Upper lobe of left lung (tissue), 4 donors: Measurements from ENCODE around the gene SLC8B1.

Experiments
- POLR2AphosphoS5 ChIP-seq, 2 donors: sonication (generic); formaldehyde crosslinking; IDR thresholded peaks; one replicate each; pipeline ENCODE4 v1.5.1; 2017; ENCODE audit warnings: antibody characterized with exemption in 2 of 2
- TF ChIP-seq, protein P1 (sequence below), 6 experiments: fragments of 450-650 bp in 4 of 6; fragments of 200-600 bp in 2 of 6; sonication (generic) in 2 of 6; IDR thresholded peaks; one replicate each; pipeline ENCODE4 v1.5.1; 2016 to 2019; ENCODE audit warnings: antibody characterized with exemption in 6 of 6

DNA sequence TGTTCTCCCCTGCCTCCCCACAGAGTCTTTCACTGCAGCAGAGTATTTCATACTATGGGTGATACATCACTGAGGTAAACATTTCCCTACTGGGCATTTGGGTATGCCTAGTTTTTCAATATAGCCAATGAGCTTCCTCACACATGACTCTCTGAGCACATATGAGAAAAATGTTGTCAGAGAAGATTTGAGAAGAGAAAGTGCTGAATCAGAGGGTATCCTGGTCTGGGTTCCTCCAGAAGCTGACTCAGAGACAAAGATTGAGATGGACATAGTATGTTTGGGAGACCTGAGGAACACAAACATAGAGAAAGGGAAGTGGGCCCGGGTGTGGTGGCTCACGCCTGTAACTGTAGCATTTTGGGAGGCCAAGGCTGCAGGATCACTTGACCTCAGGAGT, 12.6 kb downstream of the SLC8B1 start:
- TF ChIP-seq, protein P1, sequence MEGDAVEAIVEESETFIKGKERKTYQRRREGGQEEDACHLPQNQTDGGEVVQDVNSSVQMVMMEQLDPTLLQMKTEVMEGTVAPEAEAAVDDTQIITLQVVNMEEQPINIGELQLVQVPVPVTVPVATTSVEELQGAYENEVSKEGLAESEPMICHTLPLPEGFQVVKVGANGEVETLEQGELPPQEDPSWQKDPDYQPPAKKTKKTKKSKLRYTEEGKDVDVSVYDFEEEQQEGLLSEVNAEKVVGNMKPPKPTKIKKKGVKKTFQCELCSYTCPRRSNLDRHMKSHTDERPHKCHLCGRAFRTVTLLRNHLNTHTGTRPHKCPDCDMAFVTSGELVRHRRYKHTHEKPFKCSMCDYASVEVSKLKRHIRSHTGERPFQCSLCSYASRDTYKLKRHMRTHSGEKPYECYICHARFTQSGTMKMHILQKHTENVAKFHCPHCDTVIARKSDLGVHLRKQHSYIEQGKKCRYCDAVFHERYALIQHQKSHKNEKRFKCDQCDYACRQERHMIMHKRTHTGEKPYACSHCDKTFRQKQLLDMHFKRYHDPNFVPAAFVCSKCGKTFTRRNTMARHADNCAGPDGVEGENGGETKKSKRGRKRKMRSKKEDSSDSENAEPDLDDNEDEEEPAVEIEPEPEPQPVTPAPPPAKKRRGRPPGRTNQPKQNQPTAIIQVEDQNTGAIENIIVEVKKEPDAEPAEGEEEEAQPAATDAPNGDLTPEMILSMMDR (IDR thresholded peaks at IDR 0.05) = no peak
- TF ChIP-seq POLR2AphosphoS5 (IDR thresholded peaks at IDR 0.05) = no peak
